K562 (cell line): ENCODE measurements around the gene MTA1. TPM values are rescaled to one million over a fixed set of nuclear protein-coding genes. Genes with fewer than 3 reads are reported as not detected.

Source experiments
- ATAC-seq: fragments of 200-7000 bp; cut with Tn5 transposase; 3 replicates; pipeline ENCODE4 v1.9.1; 2020; ENCODE audit warnings: moderate library complexity
- BruUV-seq: library from RNA; stranded (reverse); fragments of 400-500 nt; replicated peaks from 2 replicates; lab custom pipeline; 2021; lab: Mats Ljungman, UMichigan
- CTCF ChIA-PET: fragments of 300-600 bp; formaldehyde crosslinking; extraction: SDS; loops from one replicate; lab custom pipeline; 2021; ENCODE audit warnings: low intra/inter-chr PET ratio; lab: Yijun Ruan, JAX
- POLR2A ChIA-PET: fragments of 300-600, 350-650 bp; sonication (Branson Sonifier 250); formaldehyde crosslinking; extraction: SDS; loops from one replicate; lab custom pipeline; 2021; ENCODE audit warnings: antibody characterized with exemption, inconsistent platforms; lab: Yijun Ruan, JAX
- DNase-seq, 4 experiments: peaks; one replicate each; pipeline versions ENCODE4 v3.0.0 to v3.0.0-alpha.2; 2011 to 2018; ENCODE audit warnings: low spot score in 3 of 4, mixed read lengths in 3 of 4; ENCODE audit errors: extremely low read depth in 1 of 4
- FAIRE-seq: peaks from 2 replicates; lab custom pipeline; 2011; peaks lifted over from hg19 to GRCh38; lab: Jason Lieb, UNC
- H2AFZ ChIP-seq: 2 replicates; pipeline ENCODE4 v1.6.0; 2011; ENCODE audit warnings: low read depth, low read length, control low read depth, inconsistent platforms
- H3K27ac ChIP-seq: fragments of 200-600 bp; 3 replicates; pipeline ENCODE4 v1.8.0; 2011; ENCODE audit warnings: low read depth, mild to moderate bottlenecking, control low read depth, inconsistent platforms, low read length, moderate library complexity, mixed read lengths; ENCODE audit errors: extremely low read depth
- H3K27me3 ChIP-seq, 2 experiments: fragments of 300-600 bp in 1 of 2; 2 replicates in 1 of 2; 3 replicates in 1 of 2; pipeline versions ENCODE4 v1.6.0 to v1.8.0; 2011; ENCODE audit warnings: inconsistent platforms in 2 of 2, low read length in 2 of 2, mild to moderate bottlenecking in 1 of 2, mixed read lengths in 1 of 2, moderate library complexity in 1 of 2; ENCODE audit not compliant: control insufficient read depth in 2 of 2, insufficient read depth in 2 of 2
- H3K36me3 ChIP-seq: fragments of 300-600 bp; 3 replicates; pipeline ENCODE4 v1.8.0; 2011; ENCODE audit warnings: mild to moderate bottlenecking, low read length, inconsistent platforms; ENCODE audit not compliant: control insufficient read depth, insufficient read depth
- H3K4me1 ChIP-seq, 2 experiments: fragments of 200-600 bp in 1 of 2; replicated peaks in 1 of 2; 2 replicates in 1 of 2; 3 replicates in 1 of 2; pipeline versions ENCODE4 v1.5.1 to v1.8.0; 2011; ENCODE audit warnings: inconsistent platforms in 2 of 2, low read length in 2 of 2, mild to moderate bottlenecking in 1 of 2, mixed read lengths in 1 of 2, moderate library complexity in 1 of 2; ENCODE audit not compliant: control insufficient read depth in 2 of 2, insufficient read depth in 2 of 2
- H3K4me2 ChIP-seq: 2 replicates; pipeline ENCODE4 v1.6.1; 2011; ENCODE audit warnings: low read length, control low read depth, inconsistent platforms, mixed read lengths; ENCODE audit not compliant: insufficient read depth
- H3K4me3 ChIP-seq: fragments of 200-600 bp; sonication (generic), shearing (Covaris generic); 2 replicates; pipeline ENCODE4 v1.5.1; 2016; ENCODE audit warnings: control low read depth, inconsistent platforms
- H3K79me2 ChIP-seq: fragments of 200-600 bp; 3 replicates; pipeline ENCODE4 v1.8.0; 2011; ENCODE audit warnings: low read length, inconsistent platforms; ENCODE audit not compliant: control insufficient read depth, insufficient read depth
- H3K9ac ChIP-seq, 2 experiments: 2 replicates each; pipeline versions ENCODE4 v1.6.0 to v1.6.1; 2011; ENCODE audit warnings: low read depth in 2 of 2, low read length in 2 of 2, control low read depth in 1 of 2, inconsistent platforms in 1 of 2, mild to moderate bottlenecking in 1 of 2, mixed read lengths in 1 of 2; ENCODE audit not compliant: insufficient read depth in 1 of 2
- H3K9me1 ChIP-seq: one replicate; pipeline ENCODE4 v1.6.0; 2011; ENCODE audit warnings: inconsistent platforms, mild to moderate bottlenecking, low read length, moderate library complexity; ENCODE audit not compliant: control insufficient read depth, insufficient read depth
- H3K9me3 ChIP-seq: replicated peaks from 2 replicates; pipeline ENCODE4 v1.5.1; 2011; ENCODE audit warnings: low read depth, low read length, inconsistent platforms; ENCODE audit not compliant: control insufficient read depth, insufficient read depth
- H4K20me1 ChIP-seq: replicated peaks from 2 replicates; pipeline ENCODE4 v1.6.1; 2011; ENCODE audit warnings: low read length, inconsistent platforms, mixed read lengths; ENCODE audit not compliant: control insufficient read depth, insufficient read depth
- ARID3A ChIP-seq: IDR thresholded peaks from 2 replicates; pipeline ENCODE4 v1.6.1; 2012; ENCODE audit warnings: low read depth, low read length, improper control_type of control experiment, borderline replicate concordance
- KLF6 ChIP-seq: fragments of 250-450 bp; sonication (Bioruptor Pico); IDR thresholded peaks from 2 replicates; pipeline ENCODE4 v1.4.0; 2020; ENCODE audit warnings: mild to moderate bottlenecking, moderate library complexity, borderline replicate concordance
- NR2C2 ChIP-seq, 2 experiments: fragments of 200-800 bp in 1 of 2; sonication (Bioruptor generic) in 1 of 2; sonication (generic) in 1 of 2; formaldehyde crosslinking in 1 of 2; IDR thresholded peaks; 2 replicates each; pipeline versions ENCODE4 v1.6.1 to v1.8.0; 2016 to 2022; ENCODE audit warnings: mild to moderate bottlenecking in 1 of 2, missing compliant biosample characterization in 1 of 2, missing genetic modification characterization in 1 of 2, missing genetic modification reagents in 1 of 2
- POLR2G ChIP-seq: fragments of 200-400 bp; formaldehyde crosslinking; IDR thresholded peaks from 2 replicates; pipeline ENCODE4 v1.6.1; 2017; ENCODE audit warnings: low read depth, mild to moderate bottlenecking, antibody characterized with exemption, low read length, moderate library complexity
- SP1 ChIP-seq: sonication (generic); formaldehyde crosslinking; IDR thresholded peaks from 2 replicates; pipeline ENCODE4 v1.8.1; 2022; ENCODE audit warnings: mild to moderate bottlenecking, missing genetic modification reagents
- TBL1XR1 ChIP-seq, 2 experiments: IDR thresholded peaks; 2 replicates each; pipeline ENCODE4 v1.6.1; 2012; ENCODE audit warnings: improper control_type of control experiment in 2 of 2, low read length in 2 of 2, mild to moderate bottlenecking in 1 of 2
- WGBS: fragments of 100-300 bp; shearing (Covaris generic); methylation state at CpG from one replicate; pipeline ENCODE4 v1.1.6; 2016; ENCODE audit warnings: low coverage, mixed read lengths; ENCODE audit not compliant: insufficient coverage; ENCODE audit errors: missing lambda C conversion rate; 5-methylcytosine and 5-hydroxymethylcytosine counted together
- in situ Hi-C: fragments of 300-500 bp; cut with MboI; formaldehyde crosslinking; loops from 4 replicates; pipeline ENCODE4 v1.15.0; 2018; ENCODE audit warnings: inconsistent platforms, mixed read lengths
- intact Hi-C: fragments of 100-400 bp; cut with micrococcal nuclease; formaldehyde crosslinking; loops from 2 replicates; pipeline ENCODE4 v1.14.2; 2022
- polyA plus RNA-seq, 8 experiments: library from polyadenylated mRNA; depleted of rRNA in 4 of 8; stranded (reverse) in 5 of 8; unstranded in 3 of 8; fragments of >200 nt; fragmentation: Nextera tagmentation in 2 of 8; fragmentation: Illumina TruSeq in 1 of 8; extraction: Ambion mirVana in 2 of 8; extraction: Trizol in 1 of 8; gene quantifications; 2 replicates each; pipeline versions ENCODE4 v1.2.1 to v1.2.3, GENCODE V29; 2011 to 2014; ENCODE audit warnings: inconsistent platforms in 1 of 8, missing spikeins in 1 of 8
- total RNA-seq, 7 experiments: library from RNA; depleted of rRNA in 6 of 7; stranded (reverse); fragments of >200 nt in 6 of 7; fragmentation: Illumina TruSeq in 2 of 7; extraction: Trizol in 2 of 7; gene quantifications; 2 replicates each; pipeline versions ENCODE4 v1.2.1 to v1.2.3, GENCODE V29; 2011 to 2021; ENCODE audit warnings: low replicate concordance in 1 of 7

Gene MTA1
- total and polyA plus RNA-seq, 9 of the 15 experiments (the other 6 are each of a cell fraction or from before 2014, with no cell fraction given), result 0.13 to 118 (median 32.3) TPM

DNA sequence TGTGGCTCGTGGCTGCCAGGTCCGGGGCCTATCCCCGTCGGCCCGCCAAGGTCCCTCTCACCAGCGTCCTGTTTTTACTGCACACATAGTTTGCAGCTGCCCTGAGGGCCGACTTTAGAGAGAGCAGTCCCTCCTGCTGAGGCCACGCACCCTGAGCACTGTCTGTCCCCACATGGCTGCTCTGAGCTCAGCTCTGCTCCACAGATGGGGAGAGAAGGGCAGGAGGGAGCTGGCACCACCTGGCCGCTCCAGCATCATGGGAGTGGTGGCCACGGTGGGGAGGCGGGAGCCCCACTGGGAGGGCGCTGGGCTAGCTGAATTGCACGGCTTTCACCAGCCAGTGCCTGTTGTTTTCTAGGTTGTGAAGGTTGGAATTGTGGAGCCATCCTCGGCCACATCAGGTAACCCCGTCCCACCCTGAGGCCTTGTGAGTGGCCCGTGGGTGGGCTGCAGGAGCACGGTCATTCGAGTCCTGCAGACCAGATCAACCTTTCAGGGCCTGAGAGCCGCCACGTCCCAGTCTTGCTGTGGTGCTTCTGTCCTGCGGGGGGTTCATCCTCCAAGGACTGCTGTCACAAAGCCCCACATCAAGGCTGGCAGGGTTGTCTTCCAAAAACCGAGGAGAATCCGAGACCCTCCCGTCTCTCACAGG lies 28.7 kb upstream of the MTA1 start:
- peak overlapping the region in 1 of 2 experiments; percentile 45; a peak in 2 of 4 replicates for H3K9ac ChIP-seq
- no peaks in the 10 kb centered on the region; the same call in 1 of the 2 replicates for H4K20me1 ChIP-seq
- no peaks in the 10 kb centered on the region for H3K9me1 ChIP-seq
- ATAC-seq (no peak), DNase-seq (no peak), FAIRE-seq (no peak)
- no peak overlapping the region for H2AFZ ChIP-seq
- H3K79me2 ChIP-seq, result no peaks in the 10 kb centered on the region
- BruUV-seq, result no TSS peak
- intact Hi-C loops, result no loop called here
- no peaks in the 10 kb centered on the region for H3K27me3 ChIP-seq
- H3K4me1 ChIP-seq, result peaks cover 0 to 59% of the 10 kb centered on the region in 2 experiments; a peak in 3 of 5 replicates
- 59% methylated on average over 9 of the region's 24 CpGs for WGBS
- in situ Hi-C loops, result no loop called here
- H3K9me3 ChIP-seq, result no peaks in the 10 kb centered on the region
- ChIA-PET POLR2A (no interaction called here), CTCF (no interaction called here)
- no peak overlapping the region for H3K27ac ChIP-seq
- no peak for TF ChIP-seq NR2C2 (CRISPR knock-in tag; IDR thresholded peaks at IDR 0.05)
- no peak for TF ChIP-seq NR2C2 (tag; IDR thresholded peaks at IDR 0.05)
- TF ChIP-seq TBL1XR1 (IDR thresholded peaks at IDR 0.05; ENCODE audit: low read length in 2 of 2), result no peak
- no peak for TF ChIP-seq KLF6
- 0 out of 2 replicates have a peak, but pooled peaks have one; percentile 6 for TF ChIP-seq POLR2G
- TF ChIP-seq ARID3A, result no peak
- no peak for TF ChIP-seq SP1 (CRISPR knock-in tag)
- no peak overlapping the region for H3K4me2 ChIP-seq
- no peaks in the 10 kb centered on the region for H3K36me3 ChIP-seq
- H3K4me3 ChIP-seq, result no peak overlapping the region
